NCI-H526 treated with DMSO at 0.1 percent for 48 hours (cell line): ENCODE results near the gene ANK2.

Source experiments
- DNase-seq: peaks from one replicate; lab custom pipeline; 2025; lab: John Stamatoyannopoulos, UW

The ANK2 gene

GRCh38 chr4:113290666-113291065 lies 241.2 kb downstream of the ANK2 start:
- no peak for DNase-seq

- DNase-seq, result no peak
Observed at GRCh38 chr4:113292371-113293042, 243.1 kb downstream of the ANK2 start.

DNA sequence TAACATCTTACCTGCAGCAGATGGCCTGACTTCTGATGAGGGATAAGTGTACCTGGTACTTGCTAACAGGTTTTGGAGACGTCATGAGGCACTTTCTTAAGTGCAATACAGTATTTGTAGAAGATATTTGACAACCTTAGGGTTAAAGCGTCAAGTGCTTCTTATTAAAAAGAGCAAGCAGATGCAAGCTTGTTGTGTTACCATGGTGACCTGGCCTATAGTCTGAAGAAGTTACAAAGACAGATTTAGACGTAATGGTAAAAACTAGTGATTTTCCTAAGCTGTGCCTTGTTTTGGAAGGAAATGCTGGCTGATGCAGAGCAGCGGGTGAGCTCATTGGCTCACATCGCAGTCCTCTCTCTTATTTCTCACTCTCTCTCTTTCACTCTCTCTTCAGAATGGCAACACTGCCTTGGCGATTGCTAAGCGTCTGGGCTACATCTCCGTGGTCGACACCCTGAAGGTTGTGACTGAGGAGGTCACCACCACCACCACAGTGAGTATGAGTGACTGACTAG lies 243.6 kb downstream of the ANK2 start:
- no peak for DNase-seq

DNA sequence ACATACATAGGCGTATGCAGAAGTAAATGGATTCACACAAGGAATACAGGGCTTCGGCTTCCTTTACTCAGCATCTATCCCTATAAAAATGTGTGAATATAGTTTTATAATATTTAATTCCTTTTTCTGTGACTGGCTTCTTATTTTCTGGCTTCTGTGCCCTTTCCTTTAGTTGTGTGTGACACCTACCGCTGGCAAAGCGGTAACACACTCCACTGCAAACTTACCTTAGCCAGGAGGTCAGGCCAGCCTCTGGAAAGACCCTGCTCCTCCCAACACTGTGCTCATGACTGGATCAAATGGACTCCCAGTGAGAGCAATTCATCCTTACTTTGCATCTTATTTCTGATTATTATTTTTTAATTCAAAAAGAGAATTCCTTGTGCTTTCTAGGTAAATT lies 244.2 kb downstream of the ANK2 start:
- no peak for DNase-seq

DNA sequence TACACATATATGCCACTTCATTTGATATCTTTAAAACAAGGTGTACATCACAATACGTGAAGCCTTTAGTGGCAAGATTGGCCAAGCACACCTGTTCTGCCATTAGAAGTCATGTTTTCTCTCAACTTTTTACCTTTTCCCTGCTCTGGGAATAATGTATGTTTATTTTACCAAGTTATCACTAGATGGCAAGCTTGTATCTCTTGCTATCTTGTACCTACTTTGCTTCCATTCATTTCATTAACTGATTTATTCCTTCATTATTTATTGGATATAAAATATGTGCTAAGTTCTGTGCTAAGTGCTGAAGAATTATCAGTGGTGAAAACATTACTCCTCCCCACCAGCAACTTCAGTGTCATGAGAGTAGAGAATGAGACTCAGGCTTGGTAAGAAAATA lies 245.5 kb downstream of the ANK2 start:
- DNase-seq, result no peak

GRCh38 chr4:113300471-113300928 lies 251.0 kb downstream of the ANK2 start:
- no peak for DNase-seq

- DNase-seq, result no peak
Observed at GRCh38 chr4:113302051-113302450, 252.6 kb downstream of the ANK2 start.

GRCh38 chr4:113303315-113303714 lies 253.9 kb downstream of the ANK2 start:
- DNase-seq, result no peak

DNA sequence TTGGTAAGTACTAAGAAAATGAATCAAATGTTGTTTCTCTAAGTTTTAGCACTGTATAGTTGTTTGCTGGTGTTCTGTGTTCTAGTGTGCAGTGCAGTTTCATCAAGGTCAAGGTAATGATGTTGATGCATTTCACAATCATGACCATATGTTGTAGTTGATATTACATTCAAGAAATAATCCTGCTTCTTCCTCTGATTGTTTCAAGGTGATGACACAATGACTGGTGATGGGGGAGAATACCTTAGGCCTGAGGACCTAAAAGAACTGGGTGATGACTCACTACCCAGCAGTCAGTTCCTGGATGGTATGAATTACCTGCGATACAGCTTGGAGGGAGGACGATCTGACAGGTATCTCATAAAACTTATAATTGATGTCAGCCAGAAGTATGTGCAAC lies 261.6 kb downstream of the ANK2 start:
- DNase-seq, result no peak

DNA sequence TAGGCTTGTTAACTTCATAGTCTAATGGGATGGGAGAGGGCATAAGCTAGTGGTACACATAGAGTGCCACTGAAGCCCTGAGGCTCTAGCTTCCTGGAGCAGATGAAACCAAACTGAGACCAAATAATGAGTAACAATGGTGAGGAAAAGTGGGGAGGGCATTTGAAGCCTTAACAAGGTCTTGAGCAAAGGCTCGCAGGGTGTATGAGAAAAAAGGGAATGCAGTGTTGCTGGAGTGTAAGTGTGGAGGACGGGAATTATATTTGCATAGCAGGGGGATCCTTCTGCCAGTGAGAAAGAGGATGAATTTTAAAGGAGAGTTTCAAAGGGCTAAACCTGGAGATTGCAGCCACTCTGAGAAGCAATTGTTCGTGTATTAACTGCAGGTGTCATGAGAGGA lies 263.1 kb downstream of the ANK2 start:
- DNase-seq, result no peak

DNA sequence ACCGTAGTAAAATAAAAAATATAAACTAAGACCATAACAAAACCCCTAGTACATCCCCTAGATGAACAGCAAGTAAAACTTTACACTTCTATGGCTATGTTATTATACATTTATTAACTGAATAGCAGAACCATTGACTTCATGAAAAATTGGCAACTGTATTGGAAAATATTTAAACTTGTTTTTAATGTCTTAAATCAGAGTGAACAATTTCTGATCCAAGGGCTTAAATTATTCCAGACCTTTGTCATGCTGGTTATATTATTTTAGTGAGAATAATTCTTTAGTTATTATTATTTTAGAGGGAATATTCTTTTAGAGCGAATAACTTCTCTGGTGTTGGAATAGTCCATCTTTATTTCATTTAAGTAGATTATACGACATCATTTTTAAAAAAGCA lies 265.0 kb downstream of the ANK2 start:
- no peak for DNase-seq

GRCh38 chr4:113316879-113317278 lies 267.4 kb downstream of the ANK2 start:
- no peak for DNase-seq

- DNase-seq, result no peak
Observed at GRCh38 chr4:113317523-113317922, 268.1 kb downstream of the ANK2 start.

DNA sequence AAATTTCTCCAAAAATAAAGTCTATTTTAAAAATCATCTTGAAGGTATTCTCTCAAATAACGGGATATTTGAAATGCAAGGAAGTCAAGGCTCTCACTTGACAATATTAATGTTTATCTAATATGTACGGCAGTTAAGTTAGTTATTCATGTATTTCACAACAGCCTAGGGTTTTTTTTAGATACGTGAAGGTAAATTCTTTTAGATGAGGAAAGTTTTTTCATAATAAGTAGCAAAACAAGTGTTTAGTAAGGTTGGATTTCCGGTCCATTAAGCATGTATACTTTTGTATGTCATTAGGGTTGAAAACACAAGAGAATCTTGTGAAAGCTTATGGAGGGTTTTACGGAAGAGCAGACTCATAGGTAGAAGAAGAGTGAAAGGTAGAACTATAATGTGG lies 273.3 kb downstream of the ANK2 start:
- no peak for DNase-seq

GRCh38 chr4:113325876-113326615 lies 276.6 kb downstream of the ANK2 start:
- DNase-seq, result no peak

DNA sequence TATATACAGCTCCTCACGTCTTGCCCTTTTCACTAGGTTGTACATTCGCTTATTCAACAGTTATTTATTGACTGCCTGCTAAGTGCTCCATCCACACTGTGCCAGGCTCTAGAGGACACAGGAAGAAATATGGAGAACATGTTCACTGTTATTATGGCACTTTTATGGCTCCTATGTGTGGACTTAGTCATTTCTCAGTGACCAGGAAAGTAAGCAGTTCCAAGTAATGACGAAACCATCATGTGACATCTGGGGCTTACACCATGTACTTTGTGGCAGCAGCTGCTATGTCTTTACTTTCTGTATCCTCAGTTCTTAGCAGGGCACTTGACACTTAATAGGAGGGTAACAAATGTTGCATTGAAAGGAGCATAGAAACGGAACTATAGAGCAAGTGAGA lies 278.0 kb downstream of the ANK2 start:
- no peak for DNase-seq

GRCh38 chr4:113328514-113328913 lies 279.1 kb downstream of the ANK2 start:
- DNase-seq, result no peak

DNA sequence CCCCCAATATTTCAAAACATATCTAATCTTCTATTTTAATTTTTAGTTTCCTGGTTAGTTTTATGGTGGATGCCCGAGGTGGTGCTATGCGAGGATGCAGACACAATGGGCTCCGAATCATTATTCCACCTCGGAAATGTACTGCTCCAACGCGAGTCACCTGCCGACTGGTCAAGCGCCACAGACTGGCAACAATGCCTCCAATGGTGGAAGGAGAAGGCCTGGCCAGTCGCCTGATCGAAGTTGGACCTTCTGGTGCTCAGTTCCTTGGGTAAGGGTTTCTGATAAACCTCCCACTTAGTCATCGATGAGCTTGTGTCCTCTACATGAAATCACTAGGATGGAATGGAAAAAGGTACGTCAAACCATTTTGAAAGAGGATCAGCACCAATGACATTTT lies 280.7 kb downstream of the ANK2 start:
- DNase-seq, result no peak

DNA sequence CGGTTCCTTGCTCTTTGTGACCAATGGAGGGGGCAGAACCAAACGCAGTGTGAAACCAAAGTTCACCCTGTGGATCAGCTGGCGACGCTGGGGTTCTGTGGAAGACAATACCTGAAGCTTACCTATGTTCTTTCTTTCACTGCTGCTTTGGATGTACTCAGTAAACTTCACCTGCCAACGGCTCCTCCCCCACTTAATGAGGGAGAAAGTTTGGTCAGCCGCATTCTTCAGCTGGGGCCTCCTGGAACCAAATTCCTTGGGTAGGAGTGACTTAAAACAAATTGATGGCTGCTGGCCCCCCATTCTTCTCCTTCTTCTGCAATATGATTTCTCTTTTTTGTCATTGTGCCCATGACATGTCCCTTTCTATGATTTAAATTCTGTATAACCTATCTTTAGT lies 282.4 kb downstream of the ANK2 start:
- no peak for DNase-seq

DNA sequence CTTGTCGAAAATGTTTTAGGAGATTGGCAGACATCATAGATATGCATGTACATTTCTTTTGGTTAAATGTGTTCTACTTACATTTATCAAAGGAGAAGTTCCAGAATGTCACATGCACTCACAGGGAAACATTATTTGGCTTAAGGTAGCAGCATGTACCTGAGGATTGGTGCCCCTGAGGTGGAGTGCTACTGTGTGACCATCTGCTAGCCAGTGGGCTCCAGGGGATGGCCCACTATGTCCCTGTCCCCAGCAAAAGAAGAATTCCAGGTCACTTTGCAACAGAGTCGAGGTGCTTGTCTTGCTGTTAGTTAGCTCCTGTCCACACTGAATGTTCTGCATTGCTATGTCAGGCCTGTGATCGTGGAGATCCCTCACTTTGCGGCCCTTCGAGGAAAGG lies 283.2 kb downstream of the ANK2 start:
- DNase-seq, result no peak

DNA sequence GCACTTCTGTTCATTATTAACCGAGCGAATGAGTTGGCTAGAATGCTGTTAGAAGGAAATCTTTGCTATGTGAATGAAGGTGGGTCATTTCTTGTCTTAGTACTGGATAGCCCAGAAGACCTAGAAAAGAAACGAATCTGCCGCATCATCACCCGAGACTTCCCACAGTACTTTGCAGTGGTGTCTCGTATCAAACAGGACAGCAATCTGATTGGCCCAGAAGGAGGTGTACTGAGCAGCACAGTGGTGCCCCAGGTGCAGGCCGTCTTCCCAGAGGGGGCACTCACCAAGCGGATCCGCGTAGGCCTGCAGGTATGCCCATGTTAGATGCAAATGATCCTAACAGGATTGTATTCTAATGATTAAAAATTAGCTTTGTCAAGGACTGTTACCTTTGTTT lies 286.3 kb downstream of the ANK2 start:
- no peak for DNase-seq

GRCh38 chr4:113336556-113336955 lies 287.1 kb downstream of the ANK2 start:
- no peak for DNase-seq

- DNase-seq, result no peak
Observed at GRCh38 chr4:113339430-113339813, 290.0 kb downstream of the ANK2 start.

GRCh38 chr4:113344100-113344499 lies 294.6 kb downstream of the ANK2 start:
- no peak for DNase-seq
